ENCODE results near the gene RNF25. TPM values are rescaled to one million over a fixed set of nuclear protein-coding genes. Genes with fewer than 3 reads are reported as not detected.
"Not testable (repeated sequence)": the region's sequence is repeated elsewhere in the genome, so short reads cannot be mapped to it uniquely, and the experiment has no call there.

Gene RNF25
- total RNA-seq, 1 experiment from 2014 or later = 32.1 TPM

- BruUV-seq (replicated peaks) = no TSS peak
- no peak overlapping the region for H3K4me3 ChIP-seq (ENCODE audit: low read depth, low read length)
- Mint-ChIP-seq H3K27ac (ENCODE audit: unreplicated experiment) (no peak overlapping the region), H3K4me1 (ENCODE audit: low read depth, unreplicated experiment) (peaks cover 6% of the 10 kb centered on the region), H3K9me3 (ENCODE audit: unreplicated experiment) (no peaks in the 10 kb centered on the region), H3K4me3 (ENCODE audit: unreplicated experiment) (no peak overlapping the region), H3K27me3 (ENCODE audit: insufficient read depth, unreplicated experiment) (no peaks in the 10 kb centered on the region), H3K36me3 (ENCODE audit: insufficient read depth, unreplicated experiment) (peaks cover 17% of the 10 kb centered on the region)
- ChIA-PET POLR2A (no interaction called here), CTCF (no interaction called here)
- no peak for TF ChIP-seq CTCF (IDR thresholded peaks at IDR 0.05; ENCODE audit: insufficient read depth in 1 of 2, low read depth in 1 of 2, low read length in 1 of 2, severe bottlenecking in 1 of 2, unreplicated experiment in 1 of 2)
- intact Hi-C loops (cut with micrococcal nuclease; ENCODE audit: unreplicated experiment) = no loop called here
- H3K27me3 ChIP-seq (replicated peaks; ENCODE audit: control insufficient read depth, insufficient read depth, low read length) = no peaks in the 10 kb centered on the region
- DNase-seq = no peak
- no peaks in the 10 kb centered on the region for H3K4me1 ChIP-seq
- H3K9me3 ChIP-seq = no peaks in the 10 kb centered on the region
- H3K36me3 ChIP-seq (ENCODE audit: control insufficient read depth, insufficient read depth, low read length) = no peaks in the 10 kb centered on the region
Measured at GRCh38 chr2:218691234-218691633, 19.4 kb upstream of the RNF25 start.

GRCh38 chr2:218687400-218688060 lies 15.7 kb upstream of the RNF25 start:
- not testable (repeated sequence) for H3K36me3 ChIP-seq (ENCODE audit: control insufficient read depth, insufficient read depth, low read length); BruUV-seq (replicated peaks); H3K4me3 Mint-ChIP-seq (ENCODE audit: unreplicated experiment); H3K9me3 ChIP-seq; H3K9me3 Mint-ChIP-seq (ENCODE audit: unreplicated experiment); H3K27me3 ChIP-seq (replicated peaks; ENCODE audit: control insufficient read depth, insufficient read depth, low read length); H3K27ac Mint-ChIP-seq (ENCODE audit: unreplicated experiment); H3K4me1 ChIP-seq; H3K36me3 Mint-ChIP-seq (ENCODE audit: insufficient read depth, unreplicated experiment); H3K27me3 Mint-ChIP-seq (ENCODE audit: insufficient read depth, unreplicated experiment); H3K4me3 ChIP-seq (ENCODE audit: low read depth, low read length); H3K4me1 Mint-ChIP-seq (ENCODE audit: low read depth, unreplicated experiment)
- peak; percentile 83 to 93 for TF ChIP-seq CTCF (IDR thresholded peaks at IDR 0.05; ENCODE audit: insufficient read depth in 1 of 2, low read depth in 1 of 2, low read length in 1 of 2, severe bottlenecking in 1 of 2, unreplicated experiment in 1 of 2)
- POLR2A ChIA-PET = interaction anchor here (0.6 to 1.5 kb wide), 4 partner anchors 15 to 506 kb away, joined by 3 to 6 read pairs (median 4); partner anchors contain the start of genes BCS1L, RNF25, STK36 and TTLL4
- CTCF ChIA-PET = interaction anchor here (0.6 to 2.3 kb wide), 14 partner anchors 10 to 1395 kb away, joined by 3 to 42 read pairs (median 4); partner anchors contain the start of genes BCS1L, RNF25, STK36 and TTLL4
- intact Hi-C loops (cut with micrococcal nuclease; ENCODE audit: unreplicated experiment) = loop anchor here (1.0 kb wide), 4 partner anchors 15 to 160 kb away; partner anchors contain the start of genes RNF25, STK36 and TTLL4
- peak; percentile 78 to 79 for DNase-seq

- Histone ChIP-seq H3K27me3 (replicated peaks; ENCODE audit: control insufficient read depth, insufficient read depth, low read length) (no peaks in the 10 kb centered on the region), H3K9me3 (no peaks in the 10 kb centered on the region), H3K36me3 (ENCODE audit: control insufficient read depth, insufficient read depth, low read length) (no peaks in the 10 kb centered on the region), H3K4me3 (ENCODE audit: low read depth, low read length) (no peak overlapping the region), H3K4me1 (no peaks in the 10 kb centered on the region)
- DNase-seq = no peak
- intact Hi-C loops (cut with micrococcal nuclease; ENCODE audit: unreplicated experiment) = no loop called here
- no peaks in the 10 kb centered on the region for H3K27me3 Mint-ChIP-seq (ENCODE audit: insufficient read depth, unreplicated experiment)
- ChIA-PET POLR2A (no interaction called here), CTCF (interaction anchor here (0.6 kb wide), 1 partner anchor 21 kb away, joined by 4 read pairs; no protein-coding TSS in a partner anchor)
- H3K9me3 Mint-ChIP-seq (ENCODE audit: unreplicated experiment) = no peaks in the 10 kb centered on the region
- no TSS peak for BruUV-seq (replicated peaks)
- H3K36me3 Mint-ChIP-seq (ENCODE audit: insufficient read depth, unreplicated experiment) = peaks cover 7% of the 10 kb centered on the region
- no peaks in the 10 kb centered on the region for H3K4me1 Mint-ChIP-seq (ENCODE audit: low read depth, unreplicated experiment)
- no peak overlapping the region for H3K27ac Mint-ChIP-seq (ENCODE audit: unreplicated experiment)
- no peak overlapping the region for H3K4me3 Mint-ChIP-seq (ENCODE audit: unreplicated experiment)
- TF ChIP-seq CTCF (IDR thresholded peaks at IDR 0.05; ENCODE audit: insufficient read depth in 1 of 2, low read depth in 1 of 2, low read length in 1 of 2, severe bottlenecking in 1 of 2, unreplicated experiment in 1 of 2) = no peak
Measured at GRCh38 chr2:218680061-218680460, 8.3 kb upstream of the RNF25 start.

All from Caco-2 (cell line).